GM23338 (cell line): ENCODE results near the gene MYLK2.

Experiments used
- CREB1 ChIP-seq: fragments of 250-450 bp; sonication (Bioruptor Pico); IDR thresholded peaks from 2 replicates; pipeline ENCODE4 v1.5.0; 2020; ENCODE audit warnings: low read depth, mild to moderate bottlenecking, moderate library complexity
- CTCF ChIP-seq, 2 experiments: fragments of 200-600 bp in 1 of 2; sonication (generic) in 1 of 2; conservative IDR thresholded peaks; 2 replicates each; pipeline versions ENCODE4 v1.5.1 to v1.6.1; 2016 to 2017; ENCODE audit warnings: antibody characterized with exemption in 2 of 2, low read depth in 2 of 2, mild to moderate bottlenecking in 2 of 2, moderate library complexity in 1 of 2
- ETS1 ChIP-seq: IDR thresholded peaks from 2 replicates; pipeline ENCODE4 v1.6.1; 2016; ENCODE audit warnings: antibody characterized with exemption
- EZH2 ChIP-seq: fragments of 200-600 bp; sonication (generic); IDR thresholded peaks from one replicate; pipeline ENCODE4 v1.8.0; 2017; ENCODE audit warnings: antibody characterized with exemption, mild to moderate bottlenecking, low read depth; ENCODE audit not compliant: unreplicated experiment
- EZH2phosphoT487 ChIP-seq: fragments of 200-600 bp; sonication (generic); IDR thresholded peaks from one replicate; pipeline ENCODE4 v1.8.1; 2018; ENCODE audit warnings: antibody characterized with exemption; ENCODE audit not compliant: unreplicated experiment
- JUNB ChIP-seq: IDR thresholded peaks from one replicate; pipeline ENCODE4 v1.6.1; 2016; ENCODE audit warnings: antibody characterized with exemption; ENCODE audit not compliant: unreplicated experiment
- NANOG ChIP-seq: IDR thresholded peaks from 2 replicates; pipeline ENCODE4 v1.6.1; 2016; ENCODE audit warnings: antibody characterized with exemption, borderline replicate concordance
- POLR2AphosphoS5 ChIP-seq: IDR thresholded peaks from 2 replicates; pipeline ENCODE4 v1.6.1; 2016; ENCODE audit warnings: antibody characterized with exemption, low read depth
- REST ChIP-seq: IDR thresholded peaks from one replicate; pipeline ENCODE4 v1.6.1; 2018; ENCODE audit warnings: antibody characterized with exemption; ENCODE audit not compliant: unreplicated experiment
- ZNF331 ChIP-seq: fragments of 250-450 bp; sonication (Bioruptor Pico); IDR thresholded peaks from 2 replicates; pipeline ENCODE4 v1.5.0; 2020; ENCODE audit warnings: low read depth, mild to moderate bottlenecking, moderate library complexity

GRCh38 chr20:31861385-31862156, 42.4 kb downstream of the MYLK2 start:
- TF ChIP-seq CTCF (conservative IDR thresholded peaks at IDR 0.05; ENCODE audit: low read depth in 2 of 2): no peak
- TF ChIP-seq REST: no peak
- peak; percentile 63 for TF ChIP-seq POLR2AphosphoS5
- no peak for TF ChIP-seq EZH2
- no peak for TF ChIP-seq EZH2phosphoT487
- no peak for TF ChIP-seq ETS1
- TF ChIP-seq NANOG: no peak
- TF ChIP-seq JUNB: no peak
- no peak for TF ChIP-seq CREB1
- TF ChIP-seq ZNF331 (CRISPR knock-in tag): no peak
